ENCODE results near the gene HEXD. TPM values are rescaled to one million over a fixed set of nuclear protein-coding genes. Genes with fewer than 3 reads are reported as not detected.
A peak's percentile ranks its signal among the peaks of the same experiment; 100 is the strongest.

HEXD gene
- total RNA-seq (2014; rRNA removed; shearing (Covaris generic)), result 88.8 and 93.2 TPM in 2 replicates
- total RNA-seq (2022), result 87.9 and 94.7 TPM in 2 replicates
- percentile 65 among the genes with signal in this experiment for Bru-seq, nascent RNA
- percentile 76 among the genes with signal in this experiment for BruChase-seq, experiment 1, labeled RNA remaining after a 6-hour chase
- BruChase-seq, experiment 2, labeled RNA remaining after a 2-hour chase, result percentile 71 among the genes with signal in this experiment
- long read RNA-seq, transcript HEXDC-201 (13 exons, 1,853 nt), result major isoform, 10 of 81 reads
- long read RNA-seq, partial matches to known transcripts, result 17 of 81 reads
- long read RNA-seq, other reads (novel, unspliced or antisense), result 50 of 81 reads

GRCh38 chr17:82418001-82418986 lies at the start of gene HEXD, which contains the start of gene OGFOD3:
Gene HEXD, plus strand, starts transcription at chr17:82418347. Its CDS starts 1,453 bp downstream, at chr17:82419800.
Gene OGFOD3, minus strand, starts transcription at chr17:82418586. Its CDS starts 101 bp downstream, at chr17:82418485.
- Histone ChIP-seq H3K27ac (ENCODE audit: low read depth, low read length, poor library complexity, severe bottlenecking) (peak within 1 kb of the TSS; percentile 66), H3K79me2 (ENCODE audit: insufficient read depth, low read depth, low read length) (peaks cover 27% of the 10 kb centered on the region; the same call in 1 of the 2 replicates), H3K9me3 (ENCODE audit: low read length) (no peaks in the 10 kb centered on the region), H4K20me1 (ENCODE audit: insufficient read depth, low read length) (0 out of 2 replicates have a peak, but pooled peaks cover 3% of the 10 kb centered on the region), H3K36me3 (ENCODE audit: insufficient read depth, low read length) (peaks cover 36% of the 10 kb centered on the region), H3K9me2 (ENCODE audit: insufficient read depth, low read length) (no peaks in the 10 kb centered on the region), H3K4me1 (ENCODE audit: insufficient read depth, low read length, poor library complexity, severe bottlenecking) (peaks cover 20% of the 10 kb centered on the region), H3K4me3 (ENCODE audit: low read depth, low read length, poor library complexity, severe bottlenecking) (peak within 1 kb of the TSS; percentile 84), H3K4me2 (ENCODE audit: low read length) (peak within 1 kb of the TSS; percentile 95), H2AFZ (ENCODE audit: low read length) (peak within 1 kb of the TSS; percentile 5; the same call in 1 of the 2 replicates)
- intact Hi-C loops (cut with micrococcal nuclease; ENCODE audit: unreplicated experiment), result loop anchor here (1.0 to 5.0 kb wide), 6 partner anchors 39 to 186 kb away; partner anchors contain the start of gene NARF
- POLR2A ChIA-PET, result interaction anchor here (0.8 to 3.0 kb wide), 9 partner anchors 11 to 126 kb away, joined by 3 to 20 read pairs (median 4); no protein-coding TSS in a partner anchor
- BruUV-seq (replicated peaks), result no TSS peak
- peak; percentile 96 for DNase-seq (ENCODE audit: low spot score)
- TF ChIP-seq EZH2phosphoT487 (IDR thresholded peaks at IDR 0.05; ENCODE audit: borderline replicate concordance, low read depth, low read length) (no peak), CTCF (conservative IDR thresholded peaks at IDR 0.05; ENCODE audit: low read length) (no peak)
- CTCF ChIA-PET (ENCODE audit: unreplicated experiment), result interaction anchor here (1.1 kb wide), 1 partner anchor 61 kb away, joined by 4 read pairs; no protein-coding TSS in a partner anchor

- CTCF ChIA-PET (ENCODE audit: unreplicated experiment), result no interaction called here
Measured at GRCh38 chr17:82369211-82369610, 48.9 kb upstream of the HEXD start.

More at GRCh38 chr17:82369211-82369610, 48.9 kb upstream of the HEXD start:
- no peaks in the 10 kb centered on the region for H3K9me3 ChIP-seq (ENCODE audit: low read length)
- H3K36me3 ChIP-seq (ENCODE audit: insufficient read depth, low read length), result no peaks in the 10 kb centered on the region
- no peak overlapping the region for H2AFZ ChIP-seq (ENCODE audit: low read length)
- intact Hi-C loops (cut with micrococcal nuclease; ENCODE audit: unreplicated experiment), result no loop called here
- H3K79me2 ChIP-seq (ENCODE audit: insufficient read depth, low read depth, low read length), result no peaks in the 10 kb centered on the region
- H3K4me2 ChIP-seq (ENCODE audit: low read length), result no peak overlapping the region
- POLR2A ChIA-PET, result interaction anchor here (1.8 to 2.0 kb wide), 2 partner anchors 11 to 19 kb away, joined by 13 to 15 read pairs; partner anchors contain the start of gene TEX19
- no peaks in the 10 kb centered on the region for H3K9me2 ChIP-seq (ENCODE audit: insufficient read depth, low read length)
- TF ChIP-seq EZH2phosphoT487 (IDR thresholded peaks at IDR 0.05; ENCODE audit: borderline replicate concordance, low read depth, low read length) (no peak), CTCF (conservative IDR thresholded peaks at IDR 0.05; ENCODE audit: low read length) (no peak)
- no TSS peak for BruUV-seq (replicated peaks)
- H3K4me3 ChIP-seq (ENCODE audit: low read depth, low read length, poor library complexity, severe bottlenecking), result no peak overlapping the region
- peaks cover 64% of the 10 kb centered on the region for H3K4me1 ChIP-seq (ENCODE audit: insufficient read depth, low read length, poor library complexity, severe bottlenecking)
- H3K27ac ChIP-seq (ENCODE audit: low read depth, low read length, poor library complexity, severe bottlenecking), result peak overlapping the region; percentile 2
- H4K20me1 ChIP-seq (ENCODE audit: insufficient read depth, low read length), result no peaks in the 10 kb centered on the region
- no peak for DNase-seq (ENCODE audit: low spot score)
